WI38 (cell line): ENCODE measurements around the gene PLPP4.

Experiments
- H3K4me3 ChIP-seq: 2 replicates; pipeline ENCODE4 v1.5.1; 2011; ENCODE audit warnings: low read depth, mild to moderate bottlenecking, control low read depth, low read length
- CTCF ChIP-seq: IDR thresholded peaks from 2 replicates; pipeline ENCODE4 v1.5.1; 2012; ENCODE audit warnings: low read depth, mild to moderate bottlenecking, control low read depth, low read length

The PLPP4 gene

DNA sequence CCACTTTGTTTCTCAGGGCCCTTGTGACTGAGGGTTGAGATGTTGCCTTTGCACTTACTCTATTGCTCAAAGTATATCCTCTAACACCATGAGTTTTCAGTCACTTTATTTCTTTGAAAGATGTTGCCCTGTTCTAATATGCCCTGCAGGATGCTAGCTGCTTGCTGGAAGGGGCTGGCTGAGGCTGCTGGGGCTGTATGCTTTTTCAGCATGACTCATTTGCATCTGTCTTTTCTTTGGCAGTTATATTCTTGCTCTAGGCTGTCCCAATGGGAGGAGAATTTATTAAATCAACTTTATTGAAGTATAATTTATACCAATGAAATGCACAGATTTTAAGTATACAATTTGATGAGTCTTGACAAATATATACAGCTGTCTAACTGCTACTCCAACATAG, 157.7 kb downstream of the PLPP4 start:
- no peak overlapping the region for H3K4me3 ChIP-seq

GRCh38 chr10:120616311-120616911, 159.4 kb downstream of the PLPP4 start:
- no peak for TF ChIP-seq CTCF
- no peak overlapping the region for H3K4me3 ChIP-seq

More for the DNA sequence above, 157.7 kb downstream of the PLPP4 start:
- TF ChIP-seq CTCF: no peak

DNA sequence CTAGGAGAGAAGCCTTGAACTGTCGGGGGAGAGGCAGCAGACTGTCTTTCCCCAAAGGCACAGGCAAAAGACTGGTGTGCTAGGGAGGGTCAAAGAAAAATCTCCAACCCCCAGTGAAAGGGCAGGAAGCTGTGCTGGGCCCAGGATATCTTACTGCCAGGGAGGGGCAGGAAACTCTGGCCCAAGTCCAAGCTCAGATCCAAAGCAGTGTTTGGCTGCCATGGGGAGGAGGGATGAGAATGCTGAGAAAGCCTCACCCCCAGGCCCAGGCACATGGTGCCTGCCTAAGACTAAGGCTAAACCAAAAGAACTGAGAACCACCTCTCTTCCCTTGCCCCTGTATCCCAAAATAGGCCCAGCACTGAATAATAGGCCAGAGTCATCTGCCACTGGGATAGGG, 171.2 kb downstream of the PLPP4 start:
- no peak overlapping the region for H3K4me3 ChIP-seq
- TF ChIP-seq CTCF: no peak

DNA sequence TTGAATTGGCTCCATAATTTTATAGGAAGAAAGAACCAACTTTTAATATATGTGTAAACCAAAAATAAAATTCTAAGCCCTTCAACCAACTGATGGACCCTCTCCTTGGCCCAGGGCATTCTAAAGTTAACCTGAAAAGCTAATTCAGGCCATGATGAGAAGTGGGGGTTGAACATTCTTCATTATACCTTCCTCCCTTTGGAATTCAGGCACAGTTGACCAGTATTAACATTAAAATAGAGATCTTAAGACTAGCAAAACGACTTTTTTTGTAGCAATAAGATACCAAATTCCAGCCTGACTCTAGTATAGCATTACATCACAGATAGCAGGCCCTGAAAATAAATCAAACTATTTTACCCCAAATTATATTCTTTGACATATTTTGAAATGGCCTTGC, 173.2 kb downstream of the PLPP4 start:
- no peak overlapping the region for H3K4me3 ChIP-seq
- no peak for TF ChIP-seq CTCF

GRCh38 chr10:120632047-120632446, 175.0 kb downstream of the PLPP4 start:
- no peak overlapping the region for H3K4me3 ChIP-seq
- no peak for TF ChIP-seq CTCF

DNA sequence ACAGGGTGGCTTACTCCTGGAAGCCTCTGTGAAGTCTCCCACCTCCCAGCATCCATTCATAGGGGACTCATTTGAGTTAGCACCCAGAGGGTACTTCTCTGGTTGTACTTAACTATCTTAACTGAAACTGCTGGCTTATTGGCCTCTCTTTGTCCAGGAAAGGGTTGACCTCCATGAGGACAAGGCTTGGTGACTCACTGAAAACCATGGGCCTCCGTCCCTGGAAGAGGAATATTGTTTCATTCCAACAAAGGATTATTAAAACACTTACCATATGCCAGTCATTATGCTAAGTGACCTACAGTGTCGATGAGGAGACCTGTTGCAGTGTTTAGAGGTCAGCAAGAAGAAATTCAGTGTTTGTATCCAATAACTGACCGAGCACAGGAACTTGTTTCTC, 175.9 kb downstream of the PLPP4 start:
- H3K4me3 ChIP-seq: no peak overlapping the region
- no peak for TF ChIP-seq CTCF

DNA sequence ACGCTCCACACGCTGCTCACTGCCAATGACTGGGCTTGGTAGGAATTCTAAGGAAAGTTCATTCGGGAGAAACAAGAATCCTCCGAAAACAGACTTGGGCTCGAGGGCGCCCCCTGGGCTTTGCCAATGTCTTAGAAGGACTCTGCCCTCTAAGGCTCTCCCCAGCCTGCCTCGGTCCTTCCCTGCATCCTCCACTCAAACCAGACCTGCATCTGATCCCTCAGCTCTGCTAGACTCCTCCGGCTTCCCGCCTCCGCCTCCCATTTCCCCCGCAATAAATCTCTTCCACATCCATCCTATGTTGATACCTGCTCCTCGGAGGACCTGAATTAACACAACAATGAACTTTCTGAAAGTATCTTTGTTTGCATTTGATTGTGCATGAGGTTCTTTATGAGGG, 177.6 kb downstream of the PLPP4 start:
- no peak for TF ChIP-seq CTCF
- no peak overlapping the region for H3K4me3 ChIP-seq
